ENCODE results near the gene CHIT1. TPM values are rescaled to one million over a fixed set of nuclear protein-coding genes. Genes with fewer than 3 reads are reported as not detected.
"Not testable (repeated sequence)": the region's sequence is repeated elsewhere in the genome, so short reads cannot be mapped to it uniquely, and the experiment has no call there.

Gene CHIT1
- total RNA-seq, 1 donor from 2014 or later = not detected

DNA sequence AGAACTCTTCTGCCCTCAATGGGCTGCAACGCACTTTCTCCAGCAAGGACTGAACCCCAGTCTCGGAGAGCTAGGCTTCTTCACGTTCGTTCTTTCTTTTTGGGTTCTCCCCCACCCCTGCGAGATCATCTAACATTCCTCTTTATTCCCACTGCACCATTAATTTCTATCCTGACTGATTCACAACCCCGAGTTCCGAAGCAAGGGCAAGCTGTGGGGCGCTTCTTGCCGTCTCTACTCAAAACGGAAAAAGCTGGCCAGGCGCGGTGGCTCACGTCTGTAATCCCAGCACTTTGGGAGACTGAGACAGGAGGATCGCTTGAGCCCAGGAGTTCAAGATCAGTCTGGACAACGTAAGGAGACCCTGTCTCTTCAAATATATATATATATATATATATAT, 38.4 kb upstream of the CHIT1 start:
- intact Hi-C loops (cut with micrococcal nuclease) = no loop called here
- DNase-seq (no peak), ATAC-seq (no peak)

DNA sequence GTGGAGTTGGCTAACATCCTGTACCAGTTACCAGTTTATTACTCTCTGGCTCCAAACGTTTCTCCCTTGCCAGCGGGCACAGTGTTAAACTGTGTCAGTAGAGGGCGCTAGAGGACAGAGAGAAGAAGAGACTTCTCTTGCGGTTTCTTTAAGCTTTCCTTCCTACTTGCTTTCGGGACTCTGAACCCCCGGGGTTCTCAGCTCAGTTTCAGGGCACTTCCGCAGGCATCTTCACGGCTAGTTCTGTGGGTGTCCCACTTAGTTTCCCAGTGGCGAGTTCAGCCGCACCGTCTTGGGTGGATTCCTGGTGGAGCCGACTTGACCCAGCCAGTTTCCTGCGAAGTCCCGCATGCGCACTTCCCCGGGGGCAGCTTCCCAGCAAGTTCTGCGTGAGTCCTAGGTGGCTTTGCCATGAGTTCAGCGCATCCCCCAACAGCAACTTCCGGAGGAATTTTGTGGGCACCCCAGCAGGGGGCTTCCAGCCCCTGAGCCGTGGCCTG, 37.9 kb upstream of the CHIT1 start:
- ATAC-seq = peak; percentile 74
- peak; percentile 89 for DNase-seq
- intact Hi-C loops (cut with micrococcal nuclease) = no loop called here

DNA sequence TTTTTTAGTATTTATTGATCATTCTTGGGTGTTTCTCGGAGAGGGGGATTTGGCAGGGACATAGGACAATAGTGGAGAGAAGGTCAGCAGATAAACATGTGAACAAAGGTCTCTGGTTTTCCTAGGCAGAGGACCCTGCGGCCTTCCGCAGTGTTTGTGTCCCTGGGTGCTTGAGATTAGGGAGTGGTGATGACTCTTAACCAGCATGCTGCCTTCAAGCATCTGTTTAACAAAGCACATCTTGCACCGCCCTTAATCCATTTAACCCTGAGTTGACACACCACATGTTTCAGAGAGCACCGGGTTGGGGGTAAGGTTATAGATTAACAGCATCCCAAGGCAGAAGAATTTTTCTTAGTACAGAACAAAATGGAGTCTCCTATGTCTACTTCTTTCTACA, 36.7 kb upstream of the CHIT1 start:
- ATAC-seq; intact Hi-C loops (cut with micrococcal nuclease); DNase-seq: not testable (repeated sequence)

DNA sequence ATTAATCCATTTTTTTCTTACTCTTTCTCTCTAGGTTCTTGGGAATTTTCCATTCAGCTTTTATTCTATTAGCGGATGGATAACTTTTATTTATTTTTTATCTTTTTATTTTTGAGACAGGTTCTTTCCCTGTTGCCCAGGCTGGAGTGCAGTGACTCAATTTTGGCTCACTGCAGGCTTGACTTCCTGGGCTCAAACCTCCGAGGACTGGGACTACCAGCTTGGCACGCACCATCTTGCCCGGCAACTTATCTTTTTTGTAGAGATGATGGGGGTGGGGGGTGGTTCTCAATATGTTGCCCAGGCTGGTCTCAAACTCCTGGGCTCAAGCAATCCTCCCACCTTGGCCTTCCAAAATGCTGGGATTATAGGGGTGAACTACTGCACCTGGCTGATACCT, 36.1 kb upstream of the CHIT1 start:
- intact Hi-C loops (cut with micrococcal nuclease) = no loop called here
- ATAC-seq (no peak), DNase-seq (no peak)

DNA sequence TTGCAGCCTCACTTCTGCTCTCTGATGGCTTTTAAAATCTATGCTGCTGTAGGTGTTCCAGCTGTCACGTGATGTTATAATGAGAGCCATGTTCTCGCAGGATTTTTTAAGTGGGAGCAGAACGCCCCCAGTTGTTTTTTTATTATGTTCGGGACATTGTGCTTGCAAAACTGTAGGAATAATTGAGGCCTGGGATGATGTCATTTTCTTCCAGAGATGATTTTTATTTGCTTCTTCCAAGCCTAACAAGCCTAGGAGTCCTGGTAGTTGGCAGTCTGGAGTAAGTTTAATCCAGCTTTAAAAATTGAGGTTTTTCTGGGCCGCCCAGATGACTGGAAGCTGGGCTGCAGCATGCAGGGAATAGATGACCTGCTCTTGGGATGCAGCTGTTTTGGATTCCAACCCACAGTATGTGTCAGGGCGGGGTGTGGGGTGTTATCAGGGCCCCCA, 34.6 kb upstream of the CHIT1 start:
- DNase-seq (no peak), ATAC-seq (no peak)
- intact Hi-C loops (cut with micrococcal nuclease) = no loop called here

DNA sequence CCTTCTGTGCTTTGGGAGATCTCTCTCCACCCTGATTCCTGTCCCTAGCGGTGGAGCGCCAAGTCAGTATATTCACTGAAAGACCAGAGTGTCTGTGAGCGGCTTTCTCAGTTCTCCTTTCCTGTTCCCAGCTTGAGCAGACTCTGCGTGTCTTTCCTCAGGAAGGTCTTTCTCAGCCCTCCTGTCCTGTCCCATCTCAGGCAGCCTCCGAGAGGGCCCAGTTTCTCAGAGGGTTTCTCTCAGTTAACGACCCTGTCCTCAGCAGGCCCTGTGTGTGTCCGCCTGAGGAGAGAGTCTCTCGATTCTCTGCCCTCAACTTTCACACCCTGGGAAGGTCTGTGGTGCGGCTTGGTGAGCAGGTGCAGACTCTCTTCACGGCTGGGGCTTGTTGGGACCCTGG, 34.0 kb upstream of the CHIT1 start:
- ATAC-seq (no peak), DNase-seq (no peak)
- intact Hi-C loops (cut with micrococcal nuclease) = no loop called here

DNA sequence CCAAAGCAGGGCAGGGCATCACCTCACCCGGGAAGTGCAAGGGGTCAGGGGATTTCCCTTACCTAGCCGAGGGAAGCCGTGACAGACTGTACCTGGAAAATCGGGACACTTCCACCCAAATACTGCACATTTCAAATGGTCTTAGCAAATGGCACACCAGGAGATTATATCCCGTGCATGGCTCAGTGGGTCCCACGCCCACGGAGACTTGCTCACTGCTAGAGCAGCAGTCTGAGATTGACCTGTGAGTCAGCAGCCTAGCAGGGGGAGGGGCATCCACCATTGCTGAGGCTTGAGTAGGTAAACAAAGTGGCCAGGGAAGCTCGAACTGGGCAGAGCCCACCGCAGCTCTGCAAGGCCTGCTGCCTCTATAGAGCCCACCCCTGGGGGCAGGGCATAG, 27.2 kb upstream of the CHIT1 start:
- intact Hi-C loops (cut with micrococcal nuclease); DNase-seq; ATAC-seq: not testable (repeated sequence)

DNA sequence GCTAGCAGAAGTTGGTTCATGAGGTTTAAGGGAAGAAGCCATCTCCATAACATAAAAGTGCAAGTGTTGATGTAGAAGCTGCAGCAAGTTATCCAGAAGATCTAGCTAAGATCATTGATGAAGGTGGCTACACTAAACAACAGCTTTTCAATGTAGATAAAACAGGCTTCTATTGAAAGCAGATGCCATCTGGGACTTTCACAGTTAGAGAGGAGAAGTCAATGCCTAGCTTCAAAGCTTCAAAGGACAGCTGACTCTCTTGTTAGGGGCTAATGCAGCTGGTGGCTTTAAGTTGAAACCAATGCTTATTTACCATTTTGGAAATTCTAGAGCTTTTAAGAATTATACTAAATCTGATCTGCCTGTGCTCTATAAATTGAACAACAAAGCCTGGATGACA, 25.3 kb upstream of the CHIT1 start:
- intact Hi-C loops (cut with micrococcal nuclease); DNase-seq; ATAC-seq: not testable (repeated sequence)

DNA sequence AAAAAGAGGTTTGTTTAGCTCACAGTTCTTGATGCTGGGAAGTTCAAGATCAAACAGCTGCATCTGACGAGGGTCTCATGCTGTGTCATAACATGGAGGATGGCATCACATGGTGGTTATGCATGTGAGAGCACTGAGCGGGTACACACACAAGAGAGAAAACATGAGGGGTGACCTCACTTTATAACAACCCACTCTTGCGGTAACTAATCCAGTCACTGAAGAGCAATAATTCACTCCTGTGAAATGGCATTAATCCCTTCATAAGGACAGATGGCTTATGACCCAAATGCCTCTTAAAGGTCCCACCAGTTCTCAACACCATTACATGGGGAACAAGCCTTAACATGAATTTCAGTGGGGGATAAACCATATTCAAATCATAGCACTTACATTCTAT, 23.2 kb upstream of the CHIT1 start:
- intact Hi-C loops (cut with micrococcal nuclease) = no loop called here
- no peak for DNase-seq
- ATAC-seq = no peak

DNA sequence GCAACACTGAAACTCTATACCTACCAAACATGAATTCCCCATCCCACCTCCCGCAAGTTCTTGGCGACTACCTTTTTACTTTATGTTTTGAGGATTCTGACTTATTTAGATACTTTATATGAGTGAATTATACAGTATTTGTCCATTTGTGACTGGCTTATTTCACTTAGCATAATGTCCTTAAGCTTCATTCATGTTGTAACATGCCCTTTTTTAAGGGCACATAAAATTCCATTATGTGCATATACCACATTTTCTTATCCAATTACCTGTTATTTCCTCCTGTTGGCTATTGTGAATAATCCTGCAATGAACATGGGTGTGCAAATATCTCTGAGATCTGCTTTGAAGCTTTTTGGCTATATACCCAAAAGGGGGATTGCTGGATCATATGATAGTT, 22.0 kb upstream of the CHIT1 start:
- no peak for DNase-seq
- intact Hi-C loops (cut with micrococcal nuclease) = no loop called here
- ATAC-seq = no peak

DNA sequence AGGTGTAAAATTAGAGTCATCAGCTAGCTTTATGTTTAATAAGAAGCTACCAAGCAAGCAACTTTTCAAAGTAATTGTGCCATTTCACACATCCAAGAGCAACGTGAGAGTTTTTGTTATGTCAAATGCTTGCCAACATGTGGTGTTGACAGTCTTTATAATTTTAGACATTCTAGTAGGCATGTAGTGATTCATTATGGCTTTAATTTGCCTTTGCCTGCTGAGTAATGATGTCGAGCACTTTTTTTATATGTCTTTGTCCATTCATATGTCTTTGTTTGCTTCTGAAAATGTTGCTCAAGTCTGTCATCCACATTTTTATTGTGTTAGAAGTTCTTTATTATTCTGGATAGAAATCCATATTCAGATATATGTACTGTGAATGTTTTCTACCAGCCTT, 21.4 kb upstream of the CHIT1 start:
- no peak for ATAC-seq
- DNase-seq = no peak

DNA sequence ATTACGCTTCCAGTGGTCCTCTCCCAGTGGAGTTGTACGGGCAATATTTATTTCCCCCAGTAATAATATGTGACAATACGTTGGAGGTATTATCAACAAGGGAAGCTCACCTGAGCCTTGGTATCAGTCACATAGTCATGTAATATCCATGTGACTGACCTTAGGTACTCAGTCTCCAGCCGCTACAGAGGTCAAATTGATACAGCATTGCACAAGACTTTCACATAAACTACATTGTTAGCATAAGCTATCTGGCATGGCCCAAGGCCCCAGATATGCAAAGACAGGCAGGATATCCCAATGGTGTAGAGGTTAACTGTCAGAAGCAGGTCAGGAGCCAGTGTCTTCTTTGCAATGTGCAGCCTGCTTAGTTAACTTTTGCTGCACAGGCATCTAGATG, 15.3 kb upstream of the CHIT1 start:
- ATAC-seq (no peak), DNase-seq (no peak)
- intact Hi-C loops (cut with micrococcal nuclease) = no loop called here

More for the DNA sequence above, 21.4 kb upstream of the CHIT1 start:
- intact Hi-C loops (cut with micrococcal nuclease) = no loop called here

DNA sequence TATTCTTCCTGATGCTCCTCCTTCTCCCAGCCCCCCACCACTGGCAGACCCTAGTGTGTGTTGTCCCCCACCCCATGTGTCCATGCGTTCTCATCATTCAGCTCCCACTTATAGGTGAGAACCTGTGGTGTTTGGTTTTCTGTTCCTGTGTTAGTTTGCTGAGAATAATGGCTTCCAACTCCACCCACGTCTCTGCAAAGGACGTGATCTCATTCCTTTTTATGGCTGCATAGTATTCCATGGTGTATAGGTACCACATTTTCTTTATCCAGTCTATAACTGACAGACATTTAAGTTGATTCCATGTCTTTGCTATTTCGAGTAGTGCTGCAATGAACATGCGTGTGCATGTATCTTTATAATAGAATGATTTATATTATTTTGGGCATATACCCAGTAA, 12.2 kb upstream of the CHIT1 start:
- ATAC-seq; intact Hi-C loops (cut with micrococcal nuclease); DNase-seq: not testable (repeated sequence)

DNA sequence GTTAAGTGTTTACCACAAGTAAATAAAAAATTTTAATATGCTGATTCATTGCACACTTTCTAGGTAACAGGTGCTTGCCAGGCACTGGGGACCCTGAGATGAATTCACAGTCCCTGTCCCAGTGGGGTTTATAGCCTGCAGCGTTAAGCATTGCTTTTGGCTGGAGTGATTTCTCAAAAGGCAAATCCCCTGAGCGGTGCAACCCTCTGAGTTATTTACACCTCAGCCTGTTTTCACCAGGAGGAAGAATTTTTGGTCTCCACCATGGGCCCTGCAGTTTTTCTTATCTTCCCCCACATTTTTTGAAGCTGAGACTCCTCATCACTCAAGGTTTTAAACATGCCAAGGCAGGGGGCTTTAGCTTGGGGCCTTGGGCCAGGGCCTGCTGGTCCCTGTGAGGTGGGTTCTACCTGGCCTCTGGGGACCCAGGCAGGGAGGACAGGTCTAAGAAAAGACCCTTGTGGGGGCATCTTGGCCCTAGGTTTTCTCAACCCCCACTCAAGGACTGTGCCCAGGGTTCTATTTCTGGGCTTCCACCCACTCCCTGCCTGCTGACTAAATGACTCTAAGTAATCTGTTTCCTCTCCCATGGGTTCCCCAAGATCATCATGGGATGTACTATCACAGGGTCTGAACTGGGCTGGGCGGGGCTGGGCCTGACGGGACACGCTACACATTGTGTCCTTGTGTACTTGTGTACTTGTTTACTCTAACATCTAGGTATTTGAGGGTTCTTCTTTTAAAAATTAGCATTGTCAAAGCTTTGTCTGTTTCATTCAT, 10.2 kb upstream of the CHIT1 start:
- intact Hi-C loops (cut with micrococcal nuclease) = no loop called here
- DNase-seq (no peak), ATAC-seq (no peak)

DNA sequence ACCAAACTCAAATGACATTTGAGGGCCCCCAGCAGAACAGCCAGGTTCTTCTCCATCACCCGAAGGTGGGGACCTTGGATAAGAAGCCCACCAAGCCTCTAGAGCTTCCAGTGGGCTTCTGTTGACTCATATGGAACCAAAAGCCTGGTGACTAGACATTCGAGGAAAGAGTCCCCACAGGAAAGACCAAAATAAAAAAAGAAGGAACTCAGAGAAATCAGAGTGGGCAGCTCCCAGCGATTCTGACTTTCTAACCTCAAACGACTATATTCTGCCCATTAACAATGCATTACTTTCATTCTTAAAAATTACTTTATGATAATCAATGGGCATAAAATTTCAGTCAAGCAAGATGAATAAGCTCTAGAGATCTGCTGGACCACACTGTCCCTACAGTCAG, 9.6 kb upstream of the CHIT1 start:
- ATAC-seq (no peak), DNase-seq (no peak)
- intact Hi-C loops (cut with micrococcal nuclease) = no loop called here

DNA sequence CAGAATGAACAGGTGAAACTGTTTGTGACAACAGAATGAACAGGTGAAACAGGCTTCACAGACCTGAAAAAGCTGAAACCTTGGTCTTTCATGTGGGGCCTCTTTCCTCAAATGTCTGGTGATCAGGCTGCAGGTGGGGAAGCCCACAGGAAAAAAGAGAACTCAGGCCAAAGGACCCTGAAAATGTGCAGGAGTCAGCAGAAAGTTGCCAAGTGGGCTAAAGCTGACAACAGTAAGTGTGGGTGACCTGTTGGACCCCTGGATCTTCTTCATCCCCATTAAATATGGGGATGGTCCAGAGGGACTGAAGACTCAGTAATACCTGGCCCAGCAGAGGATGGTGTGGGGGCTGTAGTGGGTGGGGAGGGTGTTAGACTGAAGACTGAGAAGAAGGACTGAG, 9.1 kb upstream of the CHIT1 start:
- ATAC-seq (no peak), DNase-seq (no peak)
- intact Hi-C loops (cut with micrococcal nuclease) = no loop called here

DNA sequence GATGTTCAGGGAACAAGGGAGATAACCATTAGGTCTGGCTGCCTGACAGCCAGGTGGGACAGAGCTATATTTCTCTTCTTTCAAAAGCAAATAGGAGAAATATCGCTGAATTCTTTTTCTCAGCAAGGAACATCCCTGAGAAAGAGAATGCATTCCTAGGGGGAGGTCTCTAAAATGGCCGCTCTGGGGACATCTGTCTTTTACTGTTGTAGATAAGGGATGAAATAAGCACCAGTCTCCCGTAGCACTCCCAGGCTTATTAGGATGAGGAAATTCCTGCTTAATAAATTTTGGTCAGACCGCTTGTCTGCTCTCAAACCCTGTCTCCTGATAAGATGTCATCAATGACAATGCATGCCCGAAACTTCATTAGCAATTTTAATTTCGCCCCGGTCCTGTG, 5.4 kb upstream of the CHIT1 start:
- DNase-seq; ATAC-seq; intact Hi-C loops (cut with micrococcal nuclease): not testable (repeated sequence)

DNA sequence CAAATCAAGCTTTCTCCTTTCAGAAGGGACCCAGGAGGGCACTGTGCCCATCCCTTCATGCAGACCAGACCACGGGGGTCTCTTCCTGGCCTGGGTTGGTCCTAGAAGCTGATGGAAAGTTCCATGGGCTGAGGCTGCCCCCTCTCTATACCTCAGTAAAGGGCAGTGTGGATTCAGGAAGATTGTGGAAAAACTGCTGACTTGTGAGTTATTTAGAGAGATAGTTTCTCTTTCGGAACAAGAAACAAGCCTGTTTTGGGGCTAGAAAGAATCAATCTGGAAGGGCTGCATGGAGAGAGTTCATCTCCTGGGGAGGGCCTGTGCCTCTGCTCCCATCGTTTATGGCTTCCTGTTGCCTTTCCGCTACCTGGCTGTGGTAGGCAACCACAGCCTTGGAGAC, 803 bp downstream of the CHIT1 start:
- ATAC-seq = no peak
- no peak for DNase-seq
- intact Hi-C loops (cut with micrococcal nuclease) = no loop called here

DNA sequence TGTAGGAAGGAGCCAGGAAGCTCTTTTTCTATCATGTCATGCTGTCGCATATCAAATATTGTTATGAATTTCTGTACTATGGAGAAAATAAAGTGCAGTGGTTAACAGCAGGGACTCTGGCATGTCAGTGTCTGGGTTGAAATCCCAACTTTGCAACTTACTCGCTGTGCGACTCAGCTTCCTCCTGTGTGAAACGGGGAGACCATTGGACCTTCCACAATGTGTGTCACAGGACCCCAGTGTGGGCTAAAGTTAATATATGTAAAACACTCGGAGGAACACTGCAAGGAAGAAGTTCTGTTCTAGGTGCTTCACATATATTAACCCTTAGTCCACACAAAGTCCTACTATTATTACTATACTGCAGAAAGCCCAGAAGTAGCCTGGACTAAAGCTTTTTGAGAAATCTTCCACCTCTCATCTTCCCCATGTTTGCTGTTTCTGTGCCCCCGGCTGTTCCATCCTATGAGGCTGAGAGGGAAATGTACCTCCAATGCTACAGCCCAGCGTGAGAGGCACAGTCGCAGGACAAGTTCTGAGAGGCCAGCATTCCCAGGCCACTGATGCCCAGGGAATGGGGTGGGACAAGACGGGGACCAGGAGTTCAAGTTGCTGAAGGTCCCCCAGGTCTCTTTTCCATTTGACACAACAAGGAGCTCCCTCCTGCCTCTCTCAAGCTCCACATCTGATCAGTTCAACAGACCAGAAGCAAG, 1.9 kb downstream of the CHIT1 start:
- intact Hi-C loops (cut with micrococcal nuclease) = no loop called here
- DNase-seq (no peak), ATAC-seq (no peak)

DNA sequence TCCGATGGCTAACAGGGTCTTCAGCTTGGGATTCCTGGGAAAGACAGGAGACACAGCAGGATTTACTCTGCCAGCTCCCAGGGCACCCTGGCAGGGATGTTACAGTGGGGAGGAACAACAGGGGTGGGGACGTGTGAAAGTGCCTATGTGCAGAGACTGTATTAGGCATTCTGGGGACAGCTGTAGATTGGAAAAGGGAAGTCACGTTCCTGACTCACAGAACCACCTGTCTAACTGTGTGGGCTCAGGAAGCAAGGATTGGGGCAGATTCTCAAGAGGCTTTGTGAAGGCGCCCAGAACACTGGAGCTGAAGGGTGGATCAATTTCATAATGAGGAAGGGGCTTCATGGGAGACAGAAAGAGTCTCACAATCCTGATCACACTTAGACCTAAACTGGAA, 4.4 kb downstream of the CHIT1 start:
- intact Hi-C loops (cut with micrococcal nuclease) = no loop called here
- DNase-seq (no peak), ATAC-seq (no peak)
